Activated CD8-positive, alpha-beta memory T cell treated with anti-CD3 and anti-CD28 coated beads, Interleukin-2, amount 50 U/mL, for 24 hours (primary cell): ENCODE results near the gene CCDC92.

Experiments
- DNase-seq: peaks from one replicate; pipeline ENCODE4 v3.0.0-alpha.2; 2020; ENCODE audit errors: extremely low read depth

CCDC92 gene

DNA sequence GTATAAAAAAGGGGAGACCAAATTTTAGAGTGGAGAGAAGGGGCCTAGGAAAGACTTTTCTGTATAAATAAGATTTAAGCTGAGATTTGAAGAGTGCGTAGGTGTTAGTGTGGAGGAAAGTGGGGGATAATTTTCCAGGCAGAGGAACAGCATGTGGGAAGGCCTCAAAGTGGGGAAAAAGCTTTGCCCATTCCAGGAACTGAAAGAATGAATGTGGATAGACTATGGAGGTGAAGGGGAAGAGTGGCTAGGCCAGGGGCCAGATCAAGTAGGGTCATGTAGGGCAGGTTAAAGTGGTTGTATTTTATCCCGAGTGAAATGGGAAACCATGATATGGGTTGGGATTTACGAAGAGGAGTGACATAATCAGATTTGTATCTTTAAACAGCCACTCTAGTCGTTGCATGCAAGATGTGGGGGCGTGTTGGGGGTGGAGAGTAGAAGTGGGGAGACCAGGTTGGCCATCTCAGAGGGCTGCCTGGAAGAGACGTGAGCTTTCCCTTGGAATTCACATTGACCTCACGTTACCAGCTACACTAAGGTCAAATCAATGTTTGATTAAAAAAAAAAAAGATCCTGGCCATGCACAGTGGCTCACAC is 3.7 kb upstream of the CCDC92 start:
- no peak for DNase-seq

- DNase-seq = no peak
Observed at GRCh38 chr12:123973552-123974341, 1.1 kb upstream of the CCDC92 start.

DNA sequence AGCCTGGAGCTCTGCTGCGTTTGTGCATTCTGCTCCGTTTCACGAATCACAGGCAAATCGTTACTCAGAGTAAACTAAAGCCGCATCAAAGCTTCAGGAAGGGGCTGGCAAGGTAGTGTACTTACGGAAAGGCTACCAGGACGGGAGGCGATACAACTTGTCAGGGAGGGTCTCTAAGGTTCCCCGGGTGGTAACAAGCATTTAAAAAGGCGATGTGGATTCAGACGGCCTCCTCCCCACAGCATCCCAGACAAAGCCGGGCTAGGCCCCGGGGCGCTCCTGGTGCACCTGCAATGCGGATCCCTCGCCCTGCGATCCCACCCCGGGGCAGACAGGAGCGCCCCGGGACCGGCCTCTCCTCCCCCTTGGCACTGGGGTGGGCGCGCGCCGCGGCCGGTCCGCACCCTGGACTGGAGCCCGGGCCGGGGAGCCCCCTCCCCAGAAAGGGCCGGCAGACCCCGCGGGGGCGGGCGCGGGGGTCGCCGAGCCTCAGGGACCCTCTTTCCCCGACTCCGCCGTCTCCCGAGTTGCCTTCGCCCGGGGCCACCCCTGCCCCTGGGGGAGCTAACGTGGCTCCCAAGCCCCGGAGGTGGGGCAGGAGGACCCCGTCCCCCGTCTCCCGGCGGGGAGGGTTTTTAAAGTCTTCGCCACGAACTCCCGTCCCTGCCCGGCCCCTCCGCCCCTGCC is 718 bp downstream of the CCDC92 start:
- DNase-seq = no peak

DNA sequence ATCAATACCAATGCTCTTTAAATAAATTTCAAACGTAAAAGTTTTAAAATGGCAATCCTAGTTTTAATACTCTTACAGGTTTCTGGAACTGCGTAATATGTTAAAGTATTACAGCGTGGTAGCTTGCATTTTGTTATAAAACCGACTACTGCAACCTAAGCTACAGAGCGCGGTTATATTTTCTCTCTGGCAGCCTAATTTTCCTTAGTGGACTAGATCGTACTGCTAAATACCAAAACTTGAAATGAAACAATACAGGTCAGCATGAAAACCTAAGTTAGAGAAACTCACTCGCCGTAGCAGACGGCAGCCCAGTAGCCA is 1.2 kb downstream of the CCDC92 start:
- no peak for DNase-seq

DNA sequence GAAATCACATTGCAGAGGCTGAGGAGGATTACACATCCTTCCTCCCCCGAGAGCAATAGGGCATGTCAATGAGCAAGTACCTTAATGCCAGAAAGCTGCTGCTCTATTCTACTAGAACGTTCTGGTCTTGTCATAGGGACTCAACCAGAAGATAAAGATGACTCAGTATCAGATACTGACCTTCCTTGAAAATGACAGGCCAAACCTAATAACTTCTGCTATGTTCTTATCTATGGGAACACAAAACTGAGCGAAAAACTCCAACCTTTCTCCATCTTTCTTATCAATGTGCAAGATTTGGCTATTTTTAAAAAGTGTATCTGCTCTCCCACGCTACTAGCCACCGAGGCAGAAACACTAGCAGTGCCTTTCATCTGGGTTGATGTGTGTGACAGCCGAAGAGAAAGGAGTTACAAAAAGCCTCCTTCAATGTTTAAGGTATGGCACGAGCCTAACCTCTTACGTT is 5.5 kb downstream of the CCDC92 start:
- no peak for DNase-seq

DNA sequence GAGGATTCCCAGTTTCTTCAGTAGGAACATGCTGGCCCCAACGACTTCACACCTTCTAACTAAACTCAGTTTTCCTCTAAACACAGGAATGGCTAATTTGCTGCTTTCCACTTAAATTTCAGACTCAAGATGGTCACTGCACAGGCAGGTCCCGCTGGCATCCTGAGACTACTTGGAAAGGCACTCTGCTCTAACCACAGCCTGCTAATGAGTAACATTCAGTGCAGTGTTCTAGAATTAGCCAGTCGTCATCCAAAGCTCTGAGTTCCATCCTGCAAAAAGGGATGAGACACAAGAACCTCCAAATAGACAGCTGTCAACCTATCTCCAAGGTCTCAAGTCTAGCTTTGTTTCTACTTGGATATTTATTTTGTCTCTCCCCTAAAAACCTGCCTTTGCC is 6.0 kb downstream of the CCDC92 start:
- DNase-seq = no peak

DNA sequence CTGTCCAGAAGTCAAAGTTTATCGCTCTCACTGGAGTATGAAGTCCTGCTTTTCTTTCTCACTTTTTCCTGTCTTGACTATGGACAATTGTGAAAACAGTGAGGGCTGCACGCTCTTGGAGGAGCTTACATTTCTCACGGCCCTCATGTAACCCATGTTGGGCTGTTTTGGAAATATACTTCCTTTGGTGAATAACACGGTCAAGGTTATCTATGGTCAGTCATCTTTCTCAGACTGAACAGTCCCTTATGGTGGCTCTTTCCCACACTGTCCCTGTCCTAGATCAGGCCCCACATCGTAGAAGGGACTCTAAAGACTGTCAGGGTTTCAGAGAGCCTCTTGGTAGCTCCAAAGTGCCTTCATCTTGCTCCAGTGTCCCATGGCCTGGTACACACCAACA is 7.2 kb downstream of the CCDC92 start:
- no peak for DNase-seq

- DNase-seq = no peak
Observed at GRCh38 chr12:123963821-123964220, 8.8 kb downstream of the CCDC92 start.

DNA sequence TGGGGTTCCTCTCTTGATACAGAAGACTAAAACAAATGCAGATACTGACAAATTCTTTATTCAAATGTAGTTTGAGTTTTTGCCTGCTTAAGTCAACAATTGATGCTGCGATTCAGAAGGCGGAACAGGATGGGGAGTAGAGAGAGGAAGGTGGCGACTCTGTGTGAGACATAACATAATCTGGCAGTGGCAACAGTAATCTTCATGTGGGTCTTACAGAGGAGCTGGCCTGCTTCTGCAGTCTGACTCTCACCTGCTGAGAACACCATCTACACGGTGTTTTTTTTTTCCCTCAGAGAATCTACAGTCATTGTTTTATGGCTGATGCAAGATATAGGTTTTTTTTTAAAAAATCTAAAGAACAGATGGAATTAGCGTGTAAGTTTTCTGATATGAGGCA is 10.1 kb downstream of the CCDC92 start:
- DNase-seq = no peak

GRCh38 chr12:123961585-123962345 is 10.9 kb downstream of the CCDC92 start:
- DNase-seq = no peak

GRCh38 chr12:123960856-123961255 is 11.8 kb downstream of the CCDC92 start:
- no peak for DNase-seq

GRCh38 chr12:123960029-123960735 is 12.4 kb downstream of the CCDC92 start:
- no peak for DNase-seq

DNA sequence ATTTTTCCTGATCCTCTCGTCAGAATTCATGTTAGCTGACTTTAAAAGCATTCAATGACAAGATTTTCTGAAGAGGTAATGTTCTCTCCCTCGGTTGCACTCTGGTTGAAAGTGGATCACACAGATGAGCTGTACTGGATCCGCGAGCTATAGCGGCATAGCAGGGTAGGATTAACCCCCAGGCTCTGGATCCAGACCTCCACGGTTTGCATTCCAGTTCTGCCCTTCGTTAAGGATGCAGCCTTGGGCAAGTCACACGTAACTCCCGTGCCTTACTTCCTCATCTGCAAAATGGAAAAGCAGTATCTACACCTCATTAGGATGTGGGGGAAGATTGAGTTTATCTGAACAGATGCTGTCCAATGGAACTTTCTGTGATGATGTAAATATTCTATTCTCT is 13.8 kb downstream of the CCDC92 start:
- DNase-seq = no peak

DNA sequence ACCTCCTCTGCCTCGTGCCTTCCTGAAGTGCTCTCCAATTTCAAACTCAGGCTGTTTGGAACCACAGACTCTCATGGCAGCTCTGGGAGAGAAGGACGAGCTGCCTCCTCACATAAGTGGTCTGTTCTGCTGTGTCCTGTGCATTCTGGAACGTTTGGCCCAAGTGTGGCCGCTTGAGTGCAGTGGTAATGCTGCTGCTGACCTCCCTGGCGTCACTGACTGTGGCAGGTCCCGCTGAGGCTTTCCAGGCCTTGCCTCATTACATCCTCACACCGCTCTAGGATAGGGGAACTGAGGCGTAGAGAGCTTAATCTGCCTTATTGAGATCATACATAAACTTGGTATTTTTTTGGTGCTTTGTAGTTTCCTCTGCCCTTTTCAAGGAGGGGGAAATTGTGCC is 14.2 kb downstream of the CCDC92 start:
- no peak for DNase-seq

DNA sequence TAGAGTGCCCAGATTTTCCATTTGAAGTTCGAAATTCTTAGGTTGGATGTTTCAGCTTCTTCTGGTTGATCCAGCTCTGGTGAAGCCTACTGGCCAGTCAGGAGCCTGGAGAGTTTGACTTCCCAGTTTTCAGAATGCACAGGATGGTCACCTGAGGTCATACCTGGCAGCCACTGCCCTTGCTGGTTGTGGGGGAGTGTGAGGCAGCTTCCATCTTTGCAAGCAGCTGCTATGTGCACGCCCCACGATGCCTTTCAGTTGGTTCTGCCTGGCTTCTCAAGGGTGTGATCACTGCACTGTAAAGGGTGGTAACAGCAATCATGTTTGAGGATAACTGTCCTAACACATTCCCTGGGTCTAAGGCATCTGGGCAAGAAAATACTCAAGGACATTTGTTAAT is 15.4 kb downstream of the CCDC92 start:
- DNase-seq = no peak

DNA sequence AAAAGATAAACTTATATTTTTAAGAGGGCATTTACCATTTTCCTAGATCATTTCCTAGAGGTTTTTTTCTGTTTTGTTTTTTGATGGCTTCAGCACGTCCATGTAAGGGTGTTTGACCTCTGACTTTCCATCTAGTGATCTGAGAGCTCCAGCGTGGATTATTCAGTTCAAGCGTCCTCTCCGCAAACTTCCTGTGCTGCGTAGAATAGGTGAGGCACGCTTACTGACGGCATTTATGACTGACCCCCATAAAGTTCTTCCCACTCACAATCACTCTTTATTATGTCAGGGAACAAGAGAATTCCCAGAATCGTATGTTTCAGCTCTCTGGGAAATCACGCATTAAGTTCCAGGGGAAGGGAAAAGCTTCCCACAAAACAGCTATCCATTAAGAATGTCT is 16.4 kb downstream of the CCDC92 start:
- DNase-seq = no peak

DNA sequence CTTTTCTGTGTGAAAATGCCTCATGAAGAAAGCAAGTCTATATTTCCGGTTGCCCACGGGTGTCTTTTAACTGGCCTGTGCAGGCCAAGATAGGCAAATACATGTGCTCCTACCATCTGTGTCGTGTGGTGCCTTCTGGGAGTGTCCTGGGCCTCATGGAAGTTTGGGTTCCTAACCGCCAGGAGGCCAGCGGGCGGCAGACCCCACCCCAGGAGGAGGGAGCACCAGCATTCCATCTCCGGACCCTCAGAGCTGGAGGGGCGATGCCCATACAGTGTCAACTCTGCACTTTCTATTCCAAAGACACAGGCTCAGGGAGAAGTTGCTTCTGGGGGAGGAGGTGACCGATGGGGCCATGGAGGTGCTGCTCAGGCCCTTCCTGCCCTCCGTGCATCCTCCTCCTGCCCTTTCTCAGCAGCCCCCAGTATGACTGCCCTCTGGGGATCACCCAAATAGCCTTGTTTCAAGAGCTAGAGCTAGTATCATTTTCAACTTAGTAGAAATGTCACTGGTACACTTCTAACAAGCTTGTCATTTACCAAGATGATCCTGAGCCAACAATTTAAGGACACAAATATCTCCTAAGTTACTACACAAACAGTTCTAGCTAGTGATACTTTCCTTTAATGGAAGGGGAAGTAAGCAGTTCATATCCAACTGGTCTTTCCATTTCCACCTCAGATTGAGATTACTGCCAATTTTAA is 17.8 kb downstream of the CCDC92 start:
- DNase-seq = no peak

- no peak for DNase-seq
Observed at GRCh38 chr12:123952037-123952436, 20.6 kb downstream of the CCDC92 start.

DNA sequence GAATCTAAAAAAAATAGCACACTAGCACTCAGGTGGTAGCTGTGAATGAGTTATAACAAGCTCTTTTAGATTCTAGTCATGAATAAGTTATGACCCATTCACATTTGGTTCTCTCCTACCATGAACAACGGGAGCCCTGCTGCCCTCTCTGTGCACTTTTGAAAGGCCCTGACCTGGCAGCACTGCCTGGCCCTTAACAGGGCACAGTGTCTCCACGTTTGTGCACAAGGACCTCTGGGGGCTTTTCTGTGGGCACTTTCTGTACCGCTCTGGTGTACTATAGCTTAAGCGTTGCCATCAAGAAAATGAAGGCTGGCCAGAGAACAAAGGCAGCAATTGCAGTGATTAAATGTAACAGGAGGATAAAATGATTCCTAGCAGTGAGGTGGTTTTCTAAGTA is 21.2 kb downstream of the CCDC92 start:
- no peak for DNase-seq

DNA sequence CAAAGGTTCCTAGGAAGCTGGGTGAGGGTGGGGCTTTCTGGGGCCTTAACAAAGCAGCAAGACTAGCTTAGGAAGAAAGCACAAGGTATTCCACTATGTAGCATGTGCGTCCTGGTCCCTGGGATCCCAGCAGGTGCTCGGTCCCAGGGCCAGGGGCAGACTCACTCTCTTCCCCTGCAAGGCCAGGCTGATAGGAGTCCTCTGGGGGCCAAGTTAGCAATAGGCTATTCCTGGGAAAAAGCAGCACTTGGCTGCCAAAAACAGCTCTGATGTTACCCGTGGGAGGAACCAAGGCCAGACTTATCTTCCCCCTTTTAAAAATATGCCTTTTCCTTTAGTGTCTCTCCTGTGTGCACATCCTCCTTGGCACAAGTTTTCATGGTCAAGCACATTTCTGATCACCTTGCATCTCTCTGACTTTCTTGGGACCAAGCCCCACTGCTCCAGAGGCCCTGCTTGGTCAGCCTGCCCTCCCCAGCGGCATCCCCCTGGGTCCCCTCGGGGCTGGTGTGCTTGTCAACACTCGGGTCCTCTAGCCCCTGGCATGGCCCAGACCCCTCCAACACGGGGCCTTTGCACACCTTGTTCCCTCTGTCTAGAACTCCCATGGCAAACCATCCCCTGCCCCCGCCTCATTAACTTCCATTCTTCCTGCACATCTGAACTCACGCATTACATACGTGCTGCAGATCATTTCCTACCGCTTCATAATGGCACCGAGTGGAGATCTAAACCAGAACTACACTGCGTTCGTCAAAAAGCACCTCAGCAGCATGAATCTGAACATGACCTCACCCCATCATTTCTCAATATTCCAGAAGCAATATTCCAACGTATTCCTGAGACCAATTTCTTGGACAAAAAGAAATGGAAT is 21.9 kb downstream of the CCDC92 start:
- no peak for DNase-seq
